Chondrocyte (in vitro differentiated cells): ENCODE measurements around the gene HBP1. TPM values are rescaled to one million over a fixed set of nuclear protein-coding genes. Genes with fewer than 3 reads are reported as not detected.

Experiments
- DNase-seq: peaks from one replicate; pipeline ENCODE4 v3.0.0; 2021; ENCODE audit warnings: mixed read lengths, low spot score
- H3K27ac Mint-ChIP-seq: one replicate; pipeline ENCODE4 v1.8.0; 2021; ENCODE audit warnings: mild to moderate bottlenecking, moderate library complexity, mixed read lengths; ENCODE audit not compliant: unreplicated experiment
- H3K27me3 Mint-ChIP-seq: 2 replicates; pipeline ENCODE4 v1.8.0; 2021; ENCODE audit warnings: low read depth, mixed read lengths
- H3K36me3 Mint-ChIP-seq: 2 replicates; pipeline ENCODE4 v1.8.0; 2021; ENCODE audit warnings: low read depth, mixed read lengths
- H3K4me1 Mint-ChIP-seq: 2 replicates; pipeline ENCODE4 v1.8.0; 2021; ENCODE audit warnings: low read depth, mild to moderate bottlenecking, mixed read lengths
- H3K4me3 Mint-ChIP-seq: one replicate; pipeline ENCODE4 v1.8.0; 2021; ENCODE audit warnings: mild to moderate bottlenecking, moderate library complexity, mixed read lengths; ENCODE audit not compliant: unreplicated experiment
- H3K9me3 Mint-ChIP-seq: 2 replicates; pipeline ENCODE4 v1.8.0; 2021; ENCODE audit warnings: low read depth, mixed read lengths
- CTCF ChIP-seq: fragments of 200-600 bp; sonication (generic); IDR thresholded peaks from 2 replicates; pipeline ENCODE4 v1.5.0; 2021; ENCODE audit warnings: antibody characterized with exemption, mild to moderate bottlenecking, moderate library complexity
- total RNA-seq: library from RNA; stranded (reverse); gene quantifications from 3 replicates; pipeline ENCODE4 v1.2.1, GENCODE V29; 2021

HBP1 gene
- total RNA-seq, 1 donor from 2014 or later, result 51.7 TPM

- no peak for DNase-seq
- H3K4me3 Mint-ChIP-seq, result no peak overlapping the region
- peaks cover 29% of the 10 kb centered on the region for H3K9me3 Mint-ChIP-seq
- peaks cover 36% of the 10 kb centered on the region for H3K36me3 Mint-ChIP-seq
- H3K4me1 Mint-ChIP-seq, result peaks cover 13% of the 10 kb centered on the region
- H3K27me3 Mint-ChIP-seq, result no peaks in the 10 kb centered on the region
- no peak for TF ChIP-seq CTCF
- no peak overlapping the region for H3K27ac Mint-ChIP-seq
Measured at GRCh38 chr7:107248551-107249316, 79.9 kb downstream of the HBP1 start.

GRCh38 chr7:107251963-107252362 lies 83.2 kb downstream of the HBP1 start:
- TF ChIP-seq CTCF, result no peak
- H3K4me3 Mint-ChIP-seq, result no peak overlapping the region
- H3K36me3 Mint-ChIP-seq, result peaks cover 9% of the 10 kb centered on the region
- DNase-seq, result no peak
- peaks cover 13% of the 10 kb centered on the region for H3K4me1 Mint-ChIP-seq
- H3K27me3 Mint-ChIP-seq, result no peaks in the 10 kb centered on the region
- peaks cover 2% of the 10 kb centered on the region for H3K9me3 Mint-ChIP-seq
- H3K27ac Mint-ChIP-seq, result no peak overlapping the region

Other genes starting within 250 kb of the HBP1 start
- 0.69 to 2.0 TPM (median 0.87 TPM) in 3 replicates for gene PRKAR2B, start 124.3 kb upstream of the HBP1 start, total RNA-seq